Measurements from ENCODE around the gene GJB5.

DNA sequence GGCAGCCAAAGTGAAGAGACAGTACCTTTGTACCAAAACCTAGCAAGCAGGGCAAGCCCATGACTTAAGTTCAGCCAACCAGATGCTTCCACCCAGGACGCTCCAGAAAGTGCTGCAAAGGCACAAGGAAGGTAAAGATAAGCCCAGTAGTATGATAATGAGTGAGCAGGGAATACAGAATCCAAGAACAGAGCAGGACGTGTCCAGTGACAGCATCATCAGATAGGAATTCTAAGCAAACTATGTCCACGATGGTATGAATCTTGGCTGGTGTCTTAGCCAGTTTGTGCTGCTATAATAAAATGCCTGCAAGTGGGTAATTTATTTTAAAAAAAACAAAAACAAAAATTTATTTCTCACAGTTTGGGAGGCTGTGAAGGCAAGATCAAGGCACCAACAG lies 51.5 kb downstream of the GJB5 start:
- TF ChIP-seq, protein P1, sequence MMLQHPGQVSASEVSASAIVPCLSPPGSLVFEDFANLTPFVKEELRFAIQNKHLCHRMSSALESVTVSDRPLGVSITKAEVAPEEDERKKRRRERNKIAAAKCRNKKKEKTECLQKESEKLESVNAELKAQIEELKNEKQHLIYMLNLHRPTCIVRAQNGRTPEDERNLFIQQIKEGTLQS (IDR thresholded peaks at IDR 0.05; ENCODE audit: borderline replicate concordance, extremely low read depth, low read depth, low read length): no peak
- TF ChIP-seq EP300 (IDR thresholded peaks at IDR 0.05; ENCODE audit: borderline replicate concordance in 1 of 2, control insufficient read depth in 1 of 2, low read depth in 2 of 2, low read length in 2 of 2) (no peak), JUND (IDR thresholded peaks at IDR 0.05; ENCODE audit: low read depth, low read length) (no peak), CREB1 (IDR thresholded peaks at IDR 0.05; ENCODE audit: low read depth) (no peak), POLR2A (IDR thresholded peaks at IDR 0.05; ENCODE audit: low read depth, low read length) (no peak), SP1 (IDR thresholded peaks at IDR 0.05; ENCODE audit: low read depth, low read length) (no peak), FOXM1 (IDR thresholded peaks at IDR 0.05; ENCODE audit: low read depth, low read length) (no peak), EZH2 (IDR thresholded peaks at IDR 0.05; ENCODE audit: borderline replicate concordance, control insufficient read depth, low read depth, low read length) (no peak), MYC (IDR thresholded peaks at IDR 0.05; ENCODE audit: insufficient read depth, insufficient read length, insufficient replicate concordance, low read length, severe bottlenecking) (no peak)
- TF ChIP-seq, protein P2, sequence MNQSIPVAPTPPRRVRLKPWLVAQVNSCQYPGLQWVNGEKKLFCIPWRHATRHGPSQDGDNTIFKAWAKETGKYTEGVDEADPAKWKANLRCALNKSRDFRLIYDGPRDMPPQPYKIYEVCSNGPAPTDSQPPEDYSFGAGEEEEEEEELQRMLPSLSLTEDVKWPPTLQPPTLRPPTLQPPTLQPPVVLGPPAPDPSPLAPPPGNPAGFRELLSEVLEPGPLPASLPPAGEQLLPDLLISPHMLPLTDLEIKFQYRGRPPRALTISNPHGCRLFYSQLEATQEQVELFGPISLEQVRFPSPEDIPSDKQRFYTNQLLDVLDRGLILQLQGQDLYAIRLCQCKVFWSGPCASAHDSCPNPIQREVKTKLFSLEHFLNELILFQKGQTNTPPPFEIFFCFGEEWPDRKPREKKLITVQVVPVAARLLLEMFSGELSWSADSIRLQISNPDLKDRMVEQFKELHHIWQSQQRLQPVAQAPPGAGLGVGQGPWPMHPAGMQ (IDR thresholded peaks at IDR 0.05; ENCODE audit: borderline replicate concordance): no peak
- TF ChIP-seq, protein P3, sequence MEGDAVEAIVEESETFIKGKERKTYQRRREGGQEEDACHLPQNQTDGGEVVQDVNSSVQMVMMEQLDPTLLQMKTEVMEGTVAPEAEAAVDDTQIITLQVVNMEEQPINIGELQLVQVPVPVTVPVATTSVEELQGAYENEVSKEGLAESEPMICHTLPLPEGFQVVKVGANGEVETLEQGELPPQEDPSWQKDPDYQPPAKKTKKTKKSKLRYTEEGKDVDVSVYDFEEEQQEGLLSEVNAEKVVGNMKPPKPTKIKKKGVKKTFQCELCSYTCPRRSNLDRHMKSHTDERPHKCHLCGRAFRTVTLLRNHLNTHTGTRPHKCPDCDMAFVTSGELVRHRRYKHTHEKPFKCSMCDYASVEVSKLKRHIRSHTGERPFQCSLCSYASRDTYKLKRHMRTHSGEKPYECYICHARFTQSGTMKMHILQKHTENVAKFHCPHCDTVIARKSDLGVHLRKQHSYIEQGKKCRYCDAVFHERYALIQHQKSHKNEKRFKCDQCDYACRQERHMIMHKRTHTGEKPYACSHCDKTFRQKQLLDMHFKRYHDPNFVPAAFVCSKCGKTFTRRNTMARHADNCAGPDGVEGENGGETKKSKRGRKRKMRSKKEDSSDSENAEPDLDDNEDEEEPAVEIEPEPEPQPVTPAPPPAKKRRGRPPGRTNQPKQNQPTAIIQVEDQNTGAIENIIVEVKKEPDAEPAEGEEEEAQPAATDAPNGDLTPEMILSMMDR (IDR thresholded peaks at IDR 0.05 in 2 of 3, conservative IDR thresholded peaks at IDR 0.05 in 1 of 3; ENCODE audit: control insufficient read depth in 2 of 3, extremely low read depth in 1 of 3, insufficient read depth in 1 of 3, low read depth in 3 of 3, low read length in 3 of 3): no peak

All from GM12878 (cell line).